Spleen (tissue), 7 donors: Measurements from ENCODE around the gene ZNF620.
"Not testable (repeated sequence)": the region's sequence is repeated elsewhere in the genome, so short reads cannot be mapped to it uniquely, and the experiment has no call there.

Experiments
- CTCF ChIP-seq, 11 experiments: fragments of 200-600 bp in 7 of 11; fragments of 450-650 bp in 4 of 11; sonication (generic) in 4 of 11; IDR thresholded peaks in 8 of 11; conservative IDR thresholded peaks in 3 of 11; 1 replicate in 7 of 11; 2 replicates in 4 of 11; pipeline versions ENCODE4 v1.4.0 to v1.8.0; 2016 to 2021; ENCODE audit warnings: antibody characterized with exemption in 11 of 11, inconsistent platforms in 4 of 11, mild to moderate bottlenecking in 1 of 11
- POLR2A ChIP-seq, 3 donors: fragments of 450-650 bp; IDR thresholded peaks; one replicate each; pipeline ENCODE4 v1.5.1; 2017; ENCODE audit warnings: antibody characterized with exemption in 3 of 3, mild to moderate bottlenecking in 1 of 3
- POLR2AphosphoS5 ChIP-seq, 3 donors: sonication (generic); formaldehyde crosslinking; IDR thresholded peaks; one replicate each; pipeline ENCODE4 v1.5.1; 2017; ENCODE audit warnings: antibody characterized with exemption in 3 of 3
- donor health status: DM: no; HTN: no; CAD: no; lungs with moderate emphysema.
- donor health status: DM: no; HTN: no; CAD: no.
- donor health status: DM: no; HTN: no; CAD: no.

- not testable (repeated sequence) for TF ChIP-seq CTCF (IDR thresholded peaks at IDR 0.05 in 8 of 11, conservative IDR thresholded peaks at IDR 0.05 in 3 of 11); POLR2A (IDR thresholded peaks at IDR 0.05); POLR2AphosphoS5 (IDR thresholded peaks at IDR 0.05)
Measured at GRCh38 chr3:40562482-40562881, 56.6 kb downstream of the ZNF620 start.
